Common myeloid progenitor, CD34-positive (primary cell): ENCODE data around the gene ETV6.

Source experiments
- CTCF ChIA-PET: fragments of 350-600 bp; sonication (Branson Sonifier 250); formaldehyde crosslinking; loops from one replicate; lab custom pipeline; 2021; ENCODE audit warnings: antibody characterized with exemption; lab: Charles Lee
- POLR2A ChIA-PET: fragments of 350-600 bp; sonication (Branson Sonifier 250); formaldehyde crosslinking; loops from one replicate; lab custom pipeline; 2021; ENCODE audit warnings: antibody characterized with exemption; lab: Charles Lee
- DNase-seq, 3 donors: peaks; one replicate each; pipeline versions ENCODE4 v3.0.0 to v3.0.0-alpha.2; 2013
- H3K27ac ChIP-seq, 2 experiments: 1 replicate in 1 of 2; 2 replicates in 1 of 2; pipeline ENCODE4 v1.7.0; 2013; ENCODE audit warnings: inconsistent platforms in 2 of 2, low read length in 2 of 2, mild to moderate bottlenecking in 2 of 2, low read depth in 1 of 2, moderate library complexity in 1 of 2; ENCODE audit not compliant: severe bottlenecking in 2 of 2, insufficient read depth in 1 of 2, poor library complexity in 1 of 2
- H3K27me3 ChIP-seq, 5 experiments: replicated peaks in 2 of 5; 1 replicate in 3 of 5; 2 replicates in 2 of 5; pipeline versions ENCODE4 v1.6.1 to v1.7.0; 2013; ENCODE audit warnings: low read length in 4 of 5, mild to moderate bottlenecking in 2 of 5, moderate library complexity in 2 of 5, inconsistent platforms in 1 of 5; ENCODE audit not compliant: insufficient read depth in 5 of 5, control insufficient read depth in 4 of 5
- H3K36me3 ChIP-seq, 4 experiments: 1 replicate in 2 of 4; 2 replicates in 2 of 4; pipeline versions ENCODE4 v1.6.1 to v1.7.0; 2013; ENCODE audit warnings: low read length in 3 of 4, control low read depth in 1 of 4, mild to moderate bottlenecking in 1 of 4; ENCODE audit not compliant: control insufficient read depth in 4 of 4, insufficient read depth in 4 of 4
- H3K4me1 ChIP-seq, 4 experiments: 1 replicate in 3 of 4; 2 replicates in 1 of 4; pipeline versions ENCODE4 v1.6.1 to v1.7.1; 2013; ENCODE audit warnings: low read length in 3 of 4, mild to moderate bottlenecking in 3 of 4, control low read depth in 1 of 4, inconsistent platforms in 1 of 4, moderate library complexity in 1 of 4; ENCODE audit not compliant: control insufficient read depth in 4 of 4, insufficient read depth in 4 of 4; ENCODE audit errors: control extremely low read depth in 1 of 4
- H3K4me3 ChIP-seq, 7 experiments: 1 replicate in 4 of 7; 2 replicates in 3 of 7; pipeline versions ENCODE4 v1.5.1 to v1.7.0; 2013; ENCODE audit warnings: mild to moderate bottlenecking in 7 of 7, low read length in 6 of 7, moderate library complexity in 6 of 7, inconsistent platforms in 2 of 7, low read depth in 2 of 7, control low read depth in 1 of 7; ENCODE audit not compliant: insufficient read depth in 4 of 7, control insufficient read depth in 1 of 7; ENCODE audit errors: extremely low read depth in 1 of 7
- H3K9me3 ChIP-seq, 5 experiments: 1 replicate in 4 of 5; 2 replicates in 1 of 5; pipeline versions ENCODE4 v1.6.1 to v1.7.1; 2013; ENCODE audit warnings: low read length in 4 of 5, mild to moderate bottlenecking in 2 of 5, inconsistent platforms in 1 of 5, low read depth in 1 of 5, moderate library complexity in 1 of 5; ENCODE audit not compliant: control insufficient read depth in 4 of 5, insufficient read depth in 2 of 5; ENCODE audit errors: control extremely low read depth in 1 of 5
- WGBS: methylation state at CpG from one replicate; pipeline ENCODE4 v1.1.5; 2013; ENCODE audit not compliant: insufficient coverage; 5-methylcytosine and 5-hydroxymethylcytosine counted together

The ETV6 gene

DNA sequence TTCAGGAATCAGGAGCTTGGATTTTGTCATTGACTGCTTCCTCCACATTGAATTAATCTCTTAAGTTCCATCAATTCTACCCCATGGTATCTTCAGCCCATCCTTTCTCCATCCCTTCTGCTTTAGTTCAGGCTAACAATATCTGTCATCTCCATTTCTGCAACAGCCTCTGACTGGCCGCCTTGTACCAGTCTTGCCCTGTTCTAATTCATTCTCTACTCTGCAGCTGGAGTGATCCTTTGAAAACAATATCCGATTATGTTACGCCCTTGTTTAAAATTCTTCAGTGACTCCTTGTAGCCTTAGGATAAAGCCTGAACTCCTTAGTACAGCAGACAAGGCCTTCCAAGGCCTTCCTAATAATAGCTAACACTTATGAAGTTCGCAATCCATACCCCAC lies 170.2 kb downstream of the ETV6 start:
- H3K36me3 ChIP-seq, result peaks cover 4 to 87% (median 38%) of the 10 kb centered on the region in 4 experiments
- ChIA-PET CTCF (interaction anchor here (0.6 to 3.6 kb wide), 7 partner anchors 11 to 93 kb away, joined by 3 to 11 read pairs (median 3); no protein-coding TSS in a partner anchor), POLR2A (no interaction called here)
- no peak for DNase-seq
- H3K9me3 ChIP-seq, result no peaks in the 10 kb centered on the region
- WGBS, result 97% methylated on average over 4 of the region's 4 CpGs
- no peak overlapping the region for H3K4me3 ChIP-seq
- no peaks in the 10 kb centered on the region for H3K27me3 ChIP-seq
- H3K4me1 ChIP-seq, result peaks cover 0 to 79% (median 49%) of the 10 kb centered on the region in 4 experiments
- H3K27ac ChIP-seq, result peak overlapping the region in 1 of 2 experiments; percentile 56

GRCh38 chr12:11820476-11820875 lies 171.0 kb downstream of the ETV6 start:
- ChIA-PET POLR2A (no interaction called here), CTCF (interaction anchor here (0.6 to 3.6 kb wide), 10 partner anchors 10 to 94 kb away, joined by 3 to 11 read pairs (median 3); no protein-coding TSS in a partner anchor)
- Histone ChIP-seq H3K4me1 (peaks cover 0 to 78% (median 45%) of the 10 kb centered on the region in 4 experiments), H3K27me3 (no peaks in the 10 kb centered on the region), H3K4me3 (no peak overlapping the region), H3K9me3 (no peaks in the 10 kb centered on the region), H3K36me3 (peaks cover 4 to 85% (median 36%) of the 10 kb centered on the region in 4 experiments), H3K27ac (peak overlapping the region in 1 of 2 experiments; percentile 87)
- WGBS, result 100% methylated on average over 3 of the region's 3 CpGs
- DNase-seq, result no peak

DNA sequence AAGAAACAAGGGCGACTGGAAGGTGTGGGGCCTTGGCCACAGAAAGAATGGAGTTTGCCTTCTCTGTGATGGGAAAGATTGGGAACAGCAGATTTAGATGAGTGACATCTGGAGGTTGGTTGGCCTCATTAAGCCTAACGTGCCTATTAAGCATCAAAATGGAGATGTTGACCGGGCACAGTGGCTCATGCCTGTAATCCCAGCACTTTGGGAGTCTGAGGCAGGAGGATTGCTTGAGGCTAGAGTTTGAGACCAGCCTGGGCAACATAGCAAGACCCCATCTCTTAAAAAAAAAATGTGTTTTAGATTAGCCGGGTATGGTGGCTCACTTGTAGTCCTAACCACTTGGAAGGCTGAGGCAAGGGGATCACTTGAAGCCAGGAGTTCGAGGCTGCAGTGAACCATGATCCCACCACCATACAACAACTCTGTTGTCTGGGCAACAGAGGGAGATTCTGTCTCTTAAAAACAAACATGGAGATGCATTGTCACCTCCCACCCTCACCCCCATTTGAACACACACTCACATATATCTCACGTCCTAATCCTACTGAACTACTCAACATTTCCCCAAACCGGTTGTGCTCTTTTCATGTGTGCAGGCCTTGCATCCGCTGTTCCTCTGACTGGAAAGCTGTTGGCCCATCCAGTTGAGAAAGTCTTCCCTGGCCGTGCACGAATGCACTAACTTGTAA lies 172.1 kb downstream of the ETV6 start:
- ChIA-PET POLR2A (interaction anchor here (0.6 to 1.3 kb wide), 3 partner anchors 16 to 168 kb away, joined by 3 to 5 read pairs (median 5); no protein-coding TSS in a partner anchor), CTCF (interaction anchor here (0.6 to 3.6 kb wide), 8 partner anchors 9 to 128 kb away, joined by 3 to 11 read pairs (median 5); no protein-coding TSS in a partner anchor)
- no peaks in the 10 kb centered on the region for H3K9me3 ChIP-seq
- WGBS, result 94% methylated on average over 6 of the region's 10 CpGs
- no peaks in the 10 kb centered on the region for H3K27me3 ChIP-seq
- peak overlapping the region; percentile 71 to 87 for H3K27ac ChIP-seq
- peaks cover 4 to 88% (median 41%) of the 10 kb centered on the region in 4 experiments for H3K36me3 ChIP-seq
- peak in 2 of 3 donors; percentile 60 for DNase-seq
- H3K4me1 ChIP-seq, result peaks cover 0 to 79% (median 45%) of the 10 kb centered on the region in 4 experiments
- peak overlapping the region in 1 of 7 experiments; percentile 17 for H3K4me3 ChIP-seq

DNA sequence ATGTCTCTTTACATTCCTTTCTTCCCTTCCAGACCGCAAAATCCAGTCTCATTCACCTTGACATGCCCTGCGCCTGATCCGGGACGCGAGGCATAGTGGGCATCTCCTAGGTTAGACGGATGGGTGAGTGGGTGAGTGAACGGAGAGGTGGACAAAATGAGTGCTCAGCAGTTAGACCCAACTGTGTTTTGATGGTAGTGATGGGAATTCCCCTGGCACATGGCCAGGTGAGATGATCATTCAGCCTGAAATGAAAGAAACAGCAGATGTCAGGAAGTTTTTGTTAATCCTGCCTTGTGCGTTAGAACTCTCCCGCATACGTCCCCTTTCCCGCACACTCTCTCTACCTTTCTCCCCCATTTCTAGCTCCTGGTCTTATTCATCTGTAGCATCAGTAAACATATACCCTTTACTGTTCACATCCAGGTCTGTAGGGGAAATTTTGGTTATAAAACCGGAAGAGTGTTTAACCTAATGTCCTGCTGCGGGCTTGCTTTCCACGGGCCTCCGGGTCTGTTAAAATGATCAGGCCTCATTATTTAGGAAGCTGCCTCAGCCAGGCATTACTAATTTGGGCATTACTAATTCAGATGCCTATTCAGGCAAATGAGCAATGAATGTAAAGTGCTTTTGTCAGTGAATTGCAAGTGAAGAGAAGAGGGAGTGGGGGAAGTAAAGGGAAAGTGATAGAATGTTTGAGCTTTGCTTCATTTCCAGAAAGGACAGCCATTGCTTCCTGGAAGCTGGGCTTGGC lies 172.8 kb downstream of the ETV6 start:
- H3K9me3 ChIP-seq, result no peaks in the 10 kb centered on the region
- no peaks in the 10 kb centered on the region for H3K27me3 ChIP-seq
- H3K4me1 ChIP-seq, result peaks cover 0 to 80% (median 44%) of the 10 kb centered on the region in 4 experiments
- CTCF ChIA-PET, result interaction anchor here (0.8 to 3.6 kb wide), 10 partner anchors 8 to 37 kb away, joined by 3 to 10 read pairs (median 4); no protein-coding TSS in a partner anchor
- WGBS, result 32% methylated on average over 11 of the region's 15 CpGs
- DNase-seq, result peak; percentile 79 to 92 (median 87)
- H3K27ac ChIP-seq, result peak overlapping the region; percentile 71 to 87
- POLR2A ChIA-PET, result interaction anchor here (0.9 to 1.3 kb wide), 5 partner anchors 9 to 169 kb away, joined by 3 to 6 read pairs (median 4); no protein-coding TSS in a partner anchor
- peak overlapping the region in 2 of 7 experiments; percentile 8 to 19 for H3K4me3 ChIP-seq
- peaks cover 6 to 87% (median 44%) of the 10 kb centered on the region in 4 experiments for H3K36me3 ChIP-seq

DNA sequence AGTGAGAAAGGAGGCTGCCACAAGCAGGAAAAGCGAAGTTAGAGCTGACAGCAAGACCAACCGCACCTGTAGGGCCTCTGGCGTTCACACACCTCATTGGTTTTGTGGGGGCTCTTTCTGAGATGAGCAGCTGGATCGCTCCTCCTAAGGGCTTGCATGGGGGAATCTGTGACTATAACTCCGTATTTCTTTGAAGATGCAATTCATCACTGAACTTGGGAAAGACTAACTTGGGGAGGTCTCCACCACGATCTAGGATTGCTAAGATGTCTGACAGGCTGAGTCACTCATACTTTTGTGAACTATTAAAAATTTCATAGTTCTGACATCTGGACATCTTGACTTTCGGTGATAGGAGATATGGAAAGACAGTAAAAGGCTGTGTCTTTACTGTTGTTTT lies 173.6 kb downstream of the ETV6 start:
- ChIA-PET POLR2A (interaction anchor here (0.9 to 1.3 kb wide), 4 partner anchors 8 to 170 kb away, joined by 4 to 6 read pairs (median 4); no protein-coding TSS in a partner anchor), CTCF (interaction anchor here (0.8 to 3.6 kb wide), 9 partner anchors 9 to 38 kb away, joined by 3 to 10 read pairs (median 3); no protein-coding TSS in a partner anchor)
- no peaks in the 10 kb centered on the region for H3K9me3 ChIP-seq
- WGBS, result 89% methylated on average over 6 of the region's 7 CpGs
- no peak overlapping the region for H3K4me3 ChIP-seq
- H3K27me3 ChIP-seq, result no peaks in the 10 kb centered on the region
- H3K27ac ChIP-seq, result peak overlapping the region; percentile 71 to 87
- H3K4me1 ChIP-seq, result peaks cover 5 to 80% (median 44%) of the 10 kb centered on the region in 4 experiments
- peaks cover 10 to 87% (median 47%) of the 10 kb centered on the region in 4 experiments for H3K36me3 ChIP-seq
- DNase-seq, result no peak

GRCh38 chr12:11823593-11823992 lies 174.1 kb downstream of the ETV6 start:
- POLR2A ChIA-PET, result no interaction called here
- no peak for DNase-seq
- peaks cover 6 to 75% (median 43%) of the 10 kb centered on the region in 4 experiments for H3K4me1 ChIP-seq

More at GRCh38 chr12:11823593-11823992, 174.1 kb downstream of the ETV6 start:
- Histone ChIP-seq H3K27me3 (no peaks in the 10 kb centered on the region), H3K4me3 (no peak overlapping the region), H3K27ac (peak overlapping the region; percentile 44 to 87), H3K9me3 (no peaks in the 10 kb centered on the region), H3K36me3 (peaks cover 16 to 88% (median 51%) of the 10 kb centered on the region in 4 experiments)
- CTCF ChIA-PET, result interaction anchor here (1.4 to 1.9 kb wide), 2 partner anchors 13 to 24 kb away, joined by 3 to 8 read pairs; no protein-coding TSS in a partner anchor
- WGBS, result 100% methylated on average over 9 of the region's 9 CpGs
